Cerebellar cortex (tissue), 1 donor: ENCODE results near the gene UBXN4.
"Not testable (repeated sequence)": the region's sequence is repeated elsewhere in the genome, so short reads cannot be mapped to it uniquely, and the experiment has no call there.

Experiments used
- DNase-seq: peaks from one replicate; pipeline ENCODE4 v3.0.0-alpha.2; 2015; ENCODE audit warnings: low spot score

UBXN4 gene

GRCh38 chr2:135762530-135762929, 20.9 kb downstream of the UBXN4 start:
- no peak for DNase-seq

- no peak for DNase-seq
Measured at GRCh38 chr2:135768863-135769262, 27.2 kb downstream of the UBXN4 start.

- no peak for DNase-seq
Measured at GRCh38 chr2:135773319-135773718, 31.7 kb downstream of the UBXN4 start.

GRCh38 chr2:135773917-135774316, 32.3 kb downstream of the UBXN4 start:
- no peak for DNase-seq

- no peak for DNase-seq
Measured at GRCh38 chr2:135775420-135775819, 33.8 kb downstream of the UBXN4 start.

- no peak for DNase-seq
Measured at GRCh38 chr2:135776367-135776766, 34.7 kb downstream of the UBXN4 start.

GRCh38 chr2:135782231-135782630, 40.6 kb downstream of the UBXN4 start:
- no peak for DNase-seq

GRCh38 chr2:135783439-135783838, 41.8 kb downstream of the UBXN4 start:
- DNase-seq = no peak

GRCh38 chr2:135785032-135785431, 43.4 kb downstream of the UBXN4 start:
- no peak for DNase-seq

- no peak for DNase-seq
Measured at GRCh38 chr2:135786823-135787222, 45.2 kb downstream of the UBXN4 start.

GRCh38 chr2:135790423-135790822, 48.8 kb downstream of the UBXN4 start:
- no peak for DNase-seq

- DNase-seq = no peak
Measured at GRCh38 chr2:135791418-135792190, 49.9 kb downstream of the UBXN4 start.

- DNase-seq = no peak
Measured at GRCh38 chr2:135792401-135793150, 50.9 kb downstream of the UBXN4 start.

GRCh38 chr2:135795641-135796040, 54.0 kb downstream of the UBXN4 start:
- not testable (repeated sequence) for DNase-seq

- no peak for DNase-seq
Measured at GRCh38 chr2:135796606-135797005, 55.0 kb downstream of the UBXN4 start.

- peak; percentile 64 for DNase-seq
Measured at GRCh38 chr2:135797497-135798274, 56.0 kb downstream of the UBXN4 start.

- no peak for DNase-seq
Measured at GRCh38 chr2:135798275-135798705, 56.6 kb downstream of the UBXN4 start.

- DNase-seq = no peak
Measured at GRCh38 chr2:135798762-135799161, 57.1 kb downstream of the UBXN4 start.

GRCh38 chr2:135799738-135800137, 58.1 kb downstream of the UBXN4 start:
- DNase-seq = no peak

GRCh38 chr2:135800513-135801460, 59.1 kb downstream of the UBXN4 start:
- no peak for DNase-seq

- no peak for DNase-seq
Measured at GRCh38 chr2:135802350-135802749, 60.7 kb downstream of the UBXN4 start.
